Lung (tissue), 12 donors: ENCODE results near the gene XCL2. TPM values are rescaled to one million over a fixed set of nuclear protein-coding genes. Genes with fewer than 3 reads are reported as not detected.
"Not testable (repeated sequence)": the region's sequence is repeated elsewhere in the genome, so short reads cannot be mapped to it uniquely, and the experiment has no call there.

Experiments
- ATAC-seq: fragments of 200-7000 bp; cut with Tn5 transposase; one replicate; pipeline ENCODE4 v1.9.1; 2020; ENCODE audit warnings: moderate number of reproducible peaks; ENCODE audit not compliant: insufficient read depth, low FRiP score
- DNase-seq, 3 donors: peaks; one replicate each; pipeline ENCODE4 v3.0.0-alpha.2; 2013 to 2017
- H3K27ac ChIP-seq, 2 donors: one replicate each; pipeline ENCODE4 v1.5.1; 2013; ENCODE audit warnings: mild to moderate bottlenecking in 2 of 2, moderate library complexity in 2 of 2, control low read depth in 1 of 2, inconsistent platforms in 1 of 2, low read depth in 1 of 2, low read length in 1 of 2
- H3K27me3 ChIP-seq, 3 donors: one replicate each; pipeline ENCODE4 v1.5.1; 2013; ENCODE audit warnings: low read length in 2 of 3; ENCODE audit not compliant: control insufficient read depth in 3 of 3, insufficient read depth in 3 of 3
- H3K36me3 ChIP-seq, 4 donors: one replicate each; pipeline ENCODE4 v1.5.1; 2013; ENCODE audit warnings: low read length in 4 of 4, mild to moderate bottlenecking in 1 of 4, moderate library complexity in 1 of 4; ENCODE audit not compliant: control insufficient read depth in 4 of 4, insufficient read depth in 4 of 4
- H3K4me1 ChIP-seq, 5 donors: one replicate each; pipeline ENCODE4 v1.5.1; 2013; ENCODE audit warnings: low read length in 5 of 5, mild to moderate bottlenecking in 2 of 5, moderate library complexity in 1 of 5; ENCODE audit not compliant: control insufficient read depth in 5 of 5, insufficient read depth in 5 of 5
- H3K4me3 ChIP-seq: one replicate; pipeline ENCODE4 v1.5.1; 2013; ENCODE audit warnings: mild to moderate bottlenecking, control low read depth, moderate library complexity
- H3K9ac ChIP-seq, 2 donors: one replicate each; pipeline ENCODE4 v1.5.1; 2013; ENCODE audit warnings: low read length in 2 of 2, control low read depth in 1 of 2; ENCODE audit not compliant: insufficient read depth in 1 of 2
- H3K9me3 ChIP-seq, 4 donors: one replicate each; pipeline ENCODE4 v1.5.1; 2013; ENCODE audit warnings: low read length in 3 of 4, mild to moderate bottlenecking in 1 of 4, moderate library complexity in 1 of 4; ENCODE audit not compliant: control insufficient read depth in 4 of 4, insufficient read depth in 3 of 4
- CTCF ChIP-seq: IDR thresholded peaks from 2 replicates; pipeline ENCODE4 v1.5.1; 2012; ENCODE audit warnings: mild to moderate bottlenecking; ENCODE audit errors: control extremely low read depth, extremely low read depth
- WGBS, 2 donors: extraction: QIAGEN DNeasy Blood & Tissue Kit; methylation state at CpG; one replicate each; pipeline ENCODE4 v1.1.7; 2013; 5-methylcytosine and 5-hydroxymethylcytosine counted together
- polyA plus RNA-seq, 2 donors: library from polyadenylated mRNA; stranded (reverse); fragments of 200-250 nt; gene quantifications; one replicate each; pipeline ENCODE4 v1.2.1, GENCODE V29; 2013
- total RNA-seq, 2 donors: library from RNA; depleted of rRNA in 1 of 2; stranded (reverse); fragments of >200 nt in 1 of 2; gene quantifications; one replicate each; pipeline ENCODE4 v1.2.1, GENCODE V29; 2014 to 2021
- donor health status: control.
- donor health status: control.
- donor health status: Bipolar disorder and iron deficiency.
- donor health status: healthy.
- donor health status: DM: yes; HTN: yes; CAD: no.

Gene XCL2
- total and polyA plus RNA-seq, 4 donors = 0.41 to 4.6 (median 0.92) TPM

DNA sequence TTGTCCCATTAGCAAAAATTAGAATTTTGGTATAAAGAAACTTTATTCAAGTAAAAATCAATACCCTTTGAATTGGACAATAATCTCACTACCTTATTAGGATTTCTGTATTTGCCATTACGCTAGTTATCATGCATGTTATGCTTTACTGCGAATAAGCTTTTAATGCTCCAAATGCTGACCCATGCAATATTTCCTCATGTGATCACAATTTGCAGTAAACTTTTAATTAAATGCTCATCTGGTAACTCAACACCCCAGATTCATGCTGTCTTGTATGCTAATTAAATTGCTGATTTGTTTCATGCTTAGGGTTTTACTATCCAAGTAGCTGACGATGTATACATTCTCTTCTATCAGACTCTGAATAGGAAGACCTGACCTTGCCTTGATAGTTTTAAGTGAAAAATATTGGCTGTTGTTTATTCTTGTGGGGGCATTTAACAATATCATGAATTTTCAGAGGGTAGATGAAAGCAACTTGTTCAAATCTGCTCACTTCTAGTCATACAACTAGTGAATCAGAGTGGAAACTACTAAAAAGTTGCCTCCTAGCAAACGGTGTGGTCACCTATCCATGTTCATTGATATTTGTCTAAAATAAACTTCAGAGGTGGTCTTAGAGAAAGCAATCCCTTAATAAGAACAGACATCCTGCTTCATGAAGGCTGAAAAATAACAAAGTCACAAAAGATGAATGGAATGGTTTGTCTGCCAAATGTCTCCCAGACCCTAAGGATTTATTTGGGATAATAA, 38.2 kb upstream of the XCL2 start:
- DNase-seq (no peak), ATAC-seq (no peak)
- Histone ChIP-seq H3K27ac (no peak overlapping the region), H3K9ac (no peak overlapping the region), H3K4me3 (no peak overlapping the region), H3K27me3 (no peaks in the 10 kb centered on the region), H3K36me3 (no peaks in the 10 kb centered on the region), H3K4me1 (peaks cover 0 to 5% (median 0%) of the 10 kb centered on the region in 5 donors), H3K9me3 (peaks cover 0 to 2% (median 0%) of the 10 kb centered on the region in 4 donors)
- 83 to 87% methylated on average over 4 of the region's 4 CpGs for WGBS, 2 donors
- no peak for TF ChIP-seq CTCF

DNA sequence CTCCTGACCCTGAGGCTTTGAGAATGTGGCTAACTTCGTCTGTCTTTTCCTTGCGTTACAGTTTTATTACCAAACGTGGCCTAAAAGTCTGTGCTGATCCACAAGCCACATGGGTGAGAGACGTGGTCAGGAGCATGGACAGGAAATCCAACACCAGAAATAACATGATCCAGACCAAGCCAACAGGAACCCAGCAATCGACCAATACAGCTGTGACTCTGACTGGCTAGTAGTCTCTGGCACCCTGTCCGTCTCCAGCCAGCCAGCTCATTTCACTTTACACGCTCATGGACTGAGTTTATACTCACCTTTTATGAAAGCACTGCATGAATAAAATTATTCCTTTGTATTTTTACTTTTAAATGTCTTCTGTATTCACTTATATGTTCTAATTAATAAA, 37.2 kb upstream of the XCL2 start:
- not testable (repeated sequence) for H3K4me1 ChIP-seq, H3K27me3 ChIP-seq, DNase-seq, H3K4me3 ChIP-seq, ATAC-seq, H3K36me3 ChIP-seq, H3K27ac ChIP-seq, H3K9me3 ChIP-seq, H3K9ac ChIP-seq
- WGBS, 2 donors = 76 to 77% methylated on average over 7 of the region's 7 CpGs

GRCh38 chr1:168580290-168580689, 36.5 kb upstream of the XCL2 start:
- not testable (repeated sequence) for H3K9me3 ChIP-seq, H3K27me3 ChIP-seq, H3K36me3 ChIP-seq, DNase-seq, H3K4me1 ChIP-seq, H3K4me3 ChIP-seq, H3K9ac ChIP-seq, ATAC-seq, H3K27ac ChIP-seq
- WGBS, 2 donors = 95 to 97% methylated on average over 2 of the region's 2 CpGs

DNA sequence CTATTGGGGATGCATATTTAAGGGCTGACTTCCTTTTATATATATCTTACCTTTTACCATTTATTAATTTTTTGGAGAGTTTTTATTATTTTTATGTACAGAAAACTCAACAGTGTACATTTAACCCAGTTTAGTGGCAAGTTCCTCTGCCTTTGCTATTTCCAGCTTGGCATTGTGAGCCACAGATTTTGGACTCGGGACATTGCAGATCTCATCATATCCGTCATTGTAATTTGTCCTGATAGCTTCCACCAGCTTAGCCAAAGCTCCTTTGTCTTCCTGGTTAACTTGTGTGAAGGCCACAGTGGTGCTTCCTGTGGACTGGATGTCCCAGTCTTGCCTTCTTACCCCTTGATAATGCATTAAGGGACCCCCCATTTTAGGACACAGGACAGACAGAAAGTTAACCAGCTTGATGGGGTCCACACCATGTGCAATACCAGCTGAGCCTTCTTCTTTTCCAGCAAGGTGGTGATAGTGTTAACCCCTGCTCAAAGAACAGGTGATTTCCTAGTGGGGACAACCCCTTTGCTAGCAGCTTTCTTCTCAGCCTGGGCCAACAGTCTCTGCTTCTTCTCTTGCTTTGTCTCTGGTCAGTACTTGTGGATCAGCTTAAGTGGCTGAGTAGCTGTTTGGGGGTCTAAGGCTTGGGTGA, 34.9 kb upstream of the XCL2 start:
- 68 to 85% methylated on average over 2 of the region's 2 CpGs for WGBS, 2 donors
- H3K27ac ChIP-seq, H3K4me3 ChIP-seq, H3K36me3 ChIP-seq, ATAC-seq, H3K9me3 ChIP-seq, DNase-seq, H3K27me3 ChIP-seq, H3K4me1 ChIP-seq, H3K9ac ChIP-seq: not testable (repeated sequence)

DNA sequence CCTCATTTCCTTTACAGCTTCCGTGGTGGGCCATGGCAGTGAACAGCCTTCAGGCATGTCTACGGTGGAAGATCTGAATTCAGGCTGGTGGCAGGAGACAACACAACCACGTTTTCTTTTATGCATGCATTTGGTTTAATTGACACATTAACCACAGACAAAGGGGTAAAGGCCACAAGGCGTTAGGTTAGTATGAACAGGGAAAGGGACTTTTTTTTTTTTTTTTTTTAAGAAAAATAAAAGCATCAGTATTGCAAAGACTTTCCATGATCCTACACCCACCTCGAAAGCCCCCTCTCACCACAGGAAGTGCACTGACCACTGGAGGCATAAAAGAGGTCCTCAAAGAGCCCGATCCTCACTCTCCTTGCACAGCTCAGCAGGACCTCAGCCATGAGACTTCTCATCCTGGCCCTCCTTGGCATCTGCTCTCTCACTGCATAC, 32.5 kb upstream of the XCL2 start, which contains the start of gene XCL1:
XCL1 (plus strand) TSS at position 361 of the 444 bp plus-strand sequence; CDS start at position 394, 33 bp downstream.
- not testable (repeated sequence) for ATAC-seq, H3K36me3 ChIP-seq, H3K4me3 ChIP-seq, DNase-seq, H3K27ac ChIP-seq, H3K27me3 ChIP-seq, H3K9me3 ChIP-seq, H3K9ac ChIP-seq, H3K4me1 ChIP-seq
- WGBS, 2 donors = 64 to 73% methylated on average over 4 of the region's 6 CpGs
